ENCODE measurements around the gene GTPBP1.
A peak's percentile ranks its signal among the peaks of the same experiment; 100 is the strongest.

GTPBP1 gene

DNA sequence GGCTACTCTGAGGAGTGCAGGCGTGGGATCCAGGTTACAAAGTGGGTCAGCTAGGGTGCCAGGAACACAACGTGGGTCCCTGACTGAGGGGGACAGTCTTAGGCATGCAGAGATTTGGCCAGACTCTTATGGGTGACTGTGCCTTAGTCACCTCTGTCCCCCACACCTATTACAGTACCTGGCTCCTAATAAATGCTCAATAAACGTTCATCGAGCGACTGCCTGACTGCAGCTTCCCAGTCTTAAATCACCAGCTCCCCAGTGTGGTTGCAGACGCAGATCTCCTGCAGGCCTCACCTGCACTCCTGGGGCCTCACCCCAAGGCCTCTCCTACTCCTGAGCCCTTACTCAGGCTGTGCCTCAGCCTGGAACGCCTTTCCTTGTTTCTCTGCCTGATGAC, 53.3 kb downstream of the GTPBP1 start:
- TF ChIP-seq, protein P1, sequence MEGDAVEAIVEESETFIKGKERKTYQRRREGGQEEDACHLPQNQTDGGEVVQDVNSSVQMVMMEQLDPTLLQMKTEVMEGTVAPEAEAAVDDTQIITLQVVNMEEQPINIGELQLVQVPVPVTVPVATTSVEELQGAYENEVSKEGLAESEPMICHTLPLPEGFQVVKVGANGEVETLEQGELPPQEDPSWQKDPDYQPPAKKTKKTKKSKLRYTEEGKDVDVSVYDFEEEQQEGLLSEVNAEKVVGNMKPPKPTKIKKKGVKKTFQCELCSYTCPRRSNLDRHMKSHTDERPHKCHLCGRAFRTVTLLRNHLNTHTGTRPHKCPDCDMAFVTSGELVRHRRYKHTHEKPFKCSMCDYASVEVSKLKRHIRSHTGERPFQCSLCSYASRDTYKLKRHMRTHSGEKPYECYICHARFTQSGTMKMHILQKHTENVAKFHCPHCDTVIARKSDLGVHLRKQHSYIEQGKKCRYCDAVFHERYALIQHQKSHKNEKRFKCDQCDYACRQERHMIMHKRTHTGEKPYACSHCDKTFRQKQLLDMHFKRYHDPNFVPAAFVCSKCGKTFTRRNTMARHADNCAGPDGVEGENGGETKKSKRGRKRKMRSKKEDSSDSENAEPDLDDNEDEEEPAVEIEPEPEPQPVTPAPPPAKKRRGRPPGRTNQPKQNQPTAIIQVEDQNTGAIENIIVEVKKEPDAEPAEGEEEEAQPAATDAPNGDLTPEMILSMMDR (conservative IDR thresholded peaks at IDR 0.05; ENCODE audit: low read length), result no peak

DNA sequence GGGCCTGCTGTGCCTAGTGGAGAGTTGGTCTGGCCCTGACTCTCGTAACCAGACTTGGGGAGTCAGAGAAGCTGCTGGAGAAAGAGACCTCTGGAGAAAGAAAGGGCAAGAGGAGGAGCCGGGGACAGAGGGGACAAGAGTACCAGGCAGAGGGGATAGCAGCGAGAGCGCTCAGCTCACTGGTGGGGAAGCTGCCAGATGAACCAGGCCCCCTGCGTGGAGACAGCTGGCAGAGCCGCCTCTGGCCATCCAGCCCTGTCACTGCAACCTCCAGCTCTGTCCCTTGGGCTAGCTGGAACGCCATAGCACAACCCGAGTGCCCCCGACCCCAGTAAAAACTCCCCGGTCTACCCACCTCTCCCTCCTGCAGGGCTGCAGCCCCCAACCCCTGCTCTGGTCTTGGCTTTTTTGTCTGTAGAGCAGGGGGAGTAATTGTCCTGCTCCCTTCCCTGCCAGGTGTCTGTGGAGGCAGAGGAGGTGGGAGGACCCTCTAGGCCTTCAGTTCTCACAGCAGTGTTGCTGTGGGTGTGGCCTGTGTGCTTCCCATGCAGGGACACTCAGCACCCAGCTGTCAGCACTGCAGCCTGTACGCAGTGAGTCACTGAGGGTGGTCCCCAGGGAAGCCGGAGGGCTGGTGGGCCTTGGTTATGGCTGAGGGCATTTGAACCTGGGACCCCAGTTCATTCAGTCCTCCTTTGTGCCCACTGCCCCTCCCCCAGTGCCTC, 54.9 kb downstream of the GTPBP1 start:
- H3K4me3 ChIP-seq (ENCODE audit: low read length), result no peak overlapping the region
- no peak for DNase-seq (ENCODE audit: low read depth)
- TF ChIP-seq, protein P1 (conservative IDR thresholded peaks at IDR 0.05; ENCODE audit: low read length), result no peak

More for the DNA sequence above, 53.3 kb downstream of the GTPBP1 start:
- H3K4me3 ChIP-seq (ENCODE audit: low read length), result no peak overlapping the region
- DNase-seq (ENCODE audit: low read depth), result no peak

DNA sequence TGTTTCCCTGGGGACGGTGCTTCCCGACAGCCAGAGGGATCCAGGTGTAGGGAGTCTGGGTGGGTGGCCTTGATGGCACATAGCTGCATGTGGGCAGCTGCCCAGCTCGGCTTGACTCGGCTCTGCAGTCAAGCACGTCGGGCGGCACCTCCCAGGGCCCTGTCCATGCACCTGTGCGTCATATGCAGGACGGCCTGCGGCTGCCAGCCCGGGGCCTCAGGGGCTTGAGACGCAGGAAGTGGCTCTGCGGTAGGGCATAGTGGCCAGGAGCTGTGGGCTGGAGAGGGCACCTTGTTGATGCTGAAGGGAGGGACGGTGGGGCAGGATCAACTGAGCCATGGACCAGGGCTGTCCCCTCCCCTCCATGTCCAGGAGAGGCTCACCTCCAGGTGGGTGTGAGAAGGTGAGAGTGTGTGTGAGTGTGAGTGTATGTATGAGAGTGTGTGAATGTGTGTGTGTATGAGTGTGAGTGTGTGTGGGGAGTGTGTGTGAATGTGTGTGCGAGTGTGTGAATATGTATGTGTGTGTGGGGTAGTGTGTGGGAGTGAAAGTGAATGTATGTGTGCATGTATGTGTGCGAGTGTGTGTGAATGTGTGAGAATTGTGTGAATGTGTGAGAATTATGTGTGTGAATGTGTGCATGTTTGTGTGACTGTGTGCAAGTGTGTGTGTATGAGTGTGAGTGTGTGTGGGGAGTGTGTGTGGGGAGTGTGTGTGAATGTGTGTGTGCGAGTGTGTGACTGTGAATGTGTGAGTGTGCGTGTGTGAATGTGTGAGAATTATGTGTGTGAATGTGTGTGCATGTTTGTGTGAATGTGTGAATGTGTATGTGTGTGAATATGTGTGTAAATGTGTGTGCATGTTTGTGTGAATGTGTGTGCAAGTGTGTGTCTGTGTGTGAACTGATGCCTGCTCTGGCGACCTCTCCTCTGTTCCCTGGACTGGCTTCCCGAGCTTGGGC, 55.7 kb downstream of the GTPBP1 start:
- H3K4me3 ChIP-seq (ENCODE audit: low read length), result no peak overlapping the region
- DNase-seq (ENCODE audit: low read depth), result no peak
- TF ChIP-seq, protein P1 (conservative IDR thresholded peaks at IDR 0.05; ENCODE audit: low read length), result no peak

DNA sequence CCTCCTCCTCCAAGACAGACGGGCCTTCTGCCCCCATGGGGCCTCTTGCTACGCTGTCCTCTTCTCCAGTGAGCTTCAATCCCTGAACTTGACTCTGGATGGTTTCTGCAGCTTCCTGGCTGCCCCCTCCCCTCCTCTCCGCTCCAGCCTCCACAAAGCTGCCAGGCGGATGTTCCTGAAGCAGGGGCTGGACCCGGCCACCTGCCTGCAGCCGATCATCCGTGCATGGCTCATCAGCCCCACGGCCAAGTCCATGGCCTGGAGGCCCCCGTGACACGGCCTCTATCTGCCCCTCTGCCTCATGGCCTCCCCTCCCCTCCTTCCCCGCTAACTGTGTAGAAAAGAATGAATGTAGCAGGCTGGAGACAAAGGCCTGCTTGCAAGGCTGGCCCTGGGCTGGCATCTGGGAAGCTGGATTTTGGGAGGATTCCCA, 56.8 kb downstream of the GTPBP1 start:
- no peak for DNase-seq (ENCODE audit: low read depth)
- H3K4me3 ChIP-seq (ENCODE audit: low read length), result no peak overlapping the region
- TF ChIP-seq, protein P1 (conservative IDR thresholded peaks at IDR 0.05; ENCODE audit: low read length), result no peak

DNA sequence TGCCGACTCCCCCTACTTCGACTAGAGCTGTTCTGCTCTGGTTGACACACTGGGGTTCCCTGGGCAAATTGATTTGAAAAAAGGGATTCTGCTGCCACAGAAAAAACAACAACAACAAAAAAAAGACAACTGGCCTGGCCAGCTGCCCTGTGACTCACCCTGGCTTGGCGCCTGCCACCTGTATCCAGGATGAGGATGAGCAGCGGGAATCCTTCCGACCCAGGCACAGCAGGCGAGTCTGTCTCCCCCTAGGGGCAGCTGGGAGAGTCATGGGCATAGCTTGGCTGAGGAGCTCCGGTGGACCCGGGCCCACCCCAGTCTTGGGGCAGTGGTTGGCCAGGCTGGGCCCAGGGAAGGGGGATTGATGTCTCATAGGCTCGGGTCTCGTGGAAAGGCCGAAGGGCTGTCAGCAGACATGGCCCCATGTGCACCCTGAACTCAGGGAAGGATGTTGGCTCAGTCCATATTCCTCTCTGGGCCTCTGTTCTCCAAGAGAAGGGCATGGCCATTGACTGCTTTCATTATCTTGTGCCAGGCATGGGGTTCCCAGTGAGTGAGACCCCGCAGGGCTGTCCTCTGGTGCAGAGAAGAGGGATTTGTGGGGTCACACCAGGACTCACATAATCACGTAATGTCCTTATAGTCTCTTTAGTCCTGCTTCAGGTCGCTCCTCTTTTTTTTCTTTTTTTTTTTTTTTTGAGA, 60.5 kb downstream of the GTPBP1 start:
- DNase-seq (ENCODE audit: low read depth), result peak; percentile 58
- TF ChIP-seq, protein P1 (conservative IDR thresholded peaks at IDR 0.05; ENCODE audit: low read length), result peak; percentile 79
- no peak overlapping the region for H3K4me3 ChIP-seq (ENCODE audit: low read length)

DNA sequence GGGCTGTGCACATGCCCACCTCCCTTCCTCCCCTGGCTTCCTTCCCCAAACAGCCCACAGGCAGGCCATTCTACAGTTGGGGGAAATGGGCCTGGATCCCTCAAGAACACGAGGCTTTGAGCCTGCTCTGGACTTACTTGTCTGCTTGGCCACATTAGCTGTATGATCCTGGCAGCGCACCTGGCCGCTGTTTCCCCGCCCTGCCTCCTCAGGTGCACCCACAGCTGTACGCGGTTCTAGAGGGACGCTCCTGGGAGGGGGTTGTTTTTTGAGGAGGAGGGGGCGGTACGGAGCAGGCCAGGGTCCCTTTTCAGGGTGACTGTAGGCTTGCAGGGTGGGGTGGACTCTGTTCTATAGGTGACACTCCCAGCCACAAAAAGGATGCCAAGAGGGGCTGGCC, 61.6 kb downstream of the GTPBP1 start:
- TF ChIP-seq, protein P1 (conservative IDR thresholded peaks at IDR 0.05; ENCODE audit: low read length), result no peak
- DNase-seq (ENCODE audit: low read depth), result no peak
- no peak overlapping the region for H3K4me3 ChIP-seq (ENCODE audit: low read length)

All from AG10803 (cell line).